Upper lobe of left lung (tissue), 4 donors: ENCODE results near the gene IL1R1.

Experiments used
- POLR2A ChIP-seq, 4 donors: fragments of 450-650 bp; IDR thresholded peaks; one replicate each; pipeline ENCODE4 v1.5.1; 2016 to 2017; ENCODE audit warnings: antibody characterized with exemption in 4 of 4, mild to moderate bottlenecking in 2 of 4
- POLR2AphosphoS5 ChIP-seq, 2 donors: sonication (generic); formaldehyde crosslinking; IDR thresholded peaks; one replicate each; pipeline ENCODE4 v1.5.1; 2017; ENCODE audit warnings: antibody characterized with exemption in 2 of 2
- TF ChIP-seq, protein P1 (sequence below), 6 experiments: fragments of 450-650 bp in 4 of 6; fragments of 200-600 bp in 2 of 6; sonication (generic) in 2 of 6; IDR thresholded peaks; one replicate each; pipeline ENCODE4 v1.5.1; 2016 to 2019; ENCODE audit warnings: antibody characterized with exemption in 6 of 6

DNA sequence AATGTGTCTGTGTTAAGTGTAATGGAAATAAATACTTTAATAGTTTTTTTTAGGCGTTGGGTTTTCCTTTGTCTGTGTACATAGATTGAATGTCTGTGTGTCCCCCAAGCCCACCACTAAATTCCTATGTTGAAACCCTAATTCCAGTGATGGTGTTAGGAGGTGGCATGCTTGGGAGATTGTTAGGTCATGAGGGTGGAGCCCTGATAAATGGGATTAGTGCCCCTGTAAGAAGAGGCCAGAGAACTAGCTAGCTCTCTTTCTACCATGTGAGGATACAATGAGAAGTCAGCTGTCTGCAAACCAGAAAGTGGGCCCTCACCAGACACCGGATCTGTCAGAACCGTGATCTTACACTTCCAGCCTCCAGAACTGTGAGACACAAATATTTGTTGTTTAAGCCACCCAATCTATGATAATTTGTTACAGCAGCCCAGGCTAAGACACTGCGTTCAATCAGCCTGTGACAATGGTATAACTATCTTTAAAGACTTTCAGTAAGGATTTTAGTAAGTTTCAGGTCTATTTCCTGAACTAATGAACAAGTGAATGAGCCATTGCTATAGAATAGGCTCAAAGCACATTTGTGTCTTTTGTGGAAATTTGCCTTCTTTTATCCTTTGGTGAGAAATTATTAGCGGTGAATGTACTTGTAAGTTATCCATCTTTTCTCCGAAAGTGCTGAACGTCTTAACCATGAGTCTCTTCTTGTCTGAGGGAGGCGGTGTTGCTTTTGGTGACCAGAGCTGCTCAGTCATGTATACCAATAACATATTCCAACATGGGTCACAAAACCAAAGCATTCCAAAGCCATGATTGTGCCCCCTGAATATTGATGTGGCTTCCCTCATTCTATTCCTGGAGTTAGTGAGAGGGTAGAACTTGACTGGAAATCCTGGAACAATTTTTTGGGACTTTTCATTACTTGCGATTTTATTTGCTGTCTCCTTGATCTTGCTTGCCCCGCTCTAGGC, 29.6 kb upstream of the IL1R1 start:
- TF ChIP-seq, protein P1, sequence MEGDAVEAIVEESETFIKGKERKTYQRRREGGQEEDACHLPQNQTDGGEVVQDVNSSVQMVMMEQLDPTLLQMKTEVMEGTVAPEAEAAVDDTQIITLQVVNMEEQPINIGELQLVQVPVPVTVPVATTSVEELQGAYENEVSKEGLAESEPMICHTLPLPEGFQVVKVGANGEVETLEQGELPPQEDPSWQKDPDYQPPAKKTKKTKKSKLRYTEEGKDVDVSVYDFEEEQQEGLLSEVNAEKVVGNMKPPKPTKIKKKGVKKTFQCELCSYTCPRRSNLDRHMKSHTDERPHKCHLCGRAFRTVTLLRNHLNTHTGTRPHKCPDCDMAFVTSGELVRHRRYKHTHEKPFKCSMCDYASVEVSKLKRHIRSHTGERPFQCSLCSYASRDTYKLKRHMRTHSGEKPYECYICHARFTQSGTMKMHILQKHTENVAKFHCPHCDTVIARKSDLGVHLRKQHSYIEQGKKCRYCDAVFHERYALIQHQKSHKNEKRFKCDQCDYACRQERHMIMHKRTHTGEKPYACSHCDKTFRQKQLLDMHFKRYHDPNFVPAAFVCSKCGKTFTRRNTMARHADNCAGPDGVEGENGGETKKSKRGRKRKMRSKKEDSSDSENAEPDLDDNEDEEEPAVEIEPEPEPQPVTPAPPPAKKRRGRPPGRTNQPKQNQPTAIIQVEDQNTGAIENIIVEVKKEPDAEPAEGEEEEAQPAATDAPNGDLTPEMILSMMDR (IDR thresholded peaks at IDR 0.05) = no peak
- no peak for TF ChIP-seq POLR2A (IDR thresholded peaks at IDR 0.05)
- TF ChIP-seq POLR2AphosphoS5 (IDR thresholded peaks at IDR 0.05) = no peak
